ENCODE data around the gene SLC10A6.
"Not testable (repeated sequence)": the region's sequence is repeated elsewhere in the genome, so short reads cannot be mapped to it uniquely, and the experiment has no call there.

The SLC10A6 gene

GRCh38 chr4:86848732-86849619 is at the start of gene SLC10A6:
TSS of gene SLC10A6 (minus strand) at chr4:86849384. CDS start at chr4:86849115, 269 bp downstream.
- no peak for DNase-seq

GRCh38 chr4:86898562-86898961 is 49.4 kb upstream of the SLC10A6 start:
- no peak for DNase-seq

DNA sequence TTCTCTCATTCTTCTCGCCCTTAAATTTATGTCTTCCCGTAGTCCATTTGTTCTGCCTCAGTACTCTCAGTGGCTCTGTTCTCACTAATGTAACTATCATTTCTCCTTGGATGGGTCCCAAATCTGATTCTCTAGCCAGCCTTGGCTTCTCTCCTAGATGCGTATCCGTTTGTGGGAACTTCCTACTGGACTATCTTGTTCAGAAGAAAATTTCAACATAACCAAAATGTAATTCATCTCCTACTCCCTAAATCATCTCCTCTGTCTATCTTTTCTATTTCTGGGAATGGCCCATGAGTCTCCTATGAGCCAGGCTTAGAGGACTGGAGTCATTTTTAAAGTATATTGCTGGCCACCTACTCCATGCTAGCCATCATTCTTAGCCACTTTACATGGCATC is 47.4 kb upstream of the SLC10A6 start:
- no peak for DNase-seq

GRCh38 chr4:86895692-86896488 is 46.7 kb upstream of the SLC10A6 start:
- DNase-seq, result no peak

GRCh38 chr4:86894455-86894854 is 45.3 kb upstream of the SLC10A6 start:
- no peak for DNase-seq

DNA sequence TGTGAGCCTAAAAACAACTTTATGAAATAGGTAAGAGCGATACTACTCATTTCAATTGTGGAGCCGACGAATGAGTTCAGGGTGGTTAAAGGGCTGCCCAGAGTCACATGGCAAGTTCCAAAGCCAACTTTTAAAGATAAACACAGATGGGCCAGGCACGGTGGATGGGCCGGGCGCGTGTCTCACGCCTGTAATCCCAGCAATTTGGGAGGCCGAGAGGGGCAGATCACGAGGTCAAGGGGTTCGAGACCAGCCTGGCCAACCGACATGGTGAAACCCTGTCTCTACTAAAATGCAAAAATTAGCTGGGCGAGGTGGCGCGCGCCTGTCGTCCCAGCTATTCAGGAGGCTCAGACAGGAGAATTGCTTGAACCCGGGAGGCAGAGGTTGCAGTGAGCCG is 44.0 kb upstream of the SLC10A6 start:
- DNase-seq, result no peak

- DNase-seq, result no peak
Observed at GRCh38 chr4:86892636-86892960, 43.4 kb upstream of the SLC10A6 start.

DNA sequence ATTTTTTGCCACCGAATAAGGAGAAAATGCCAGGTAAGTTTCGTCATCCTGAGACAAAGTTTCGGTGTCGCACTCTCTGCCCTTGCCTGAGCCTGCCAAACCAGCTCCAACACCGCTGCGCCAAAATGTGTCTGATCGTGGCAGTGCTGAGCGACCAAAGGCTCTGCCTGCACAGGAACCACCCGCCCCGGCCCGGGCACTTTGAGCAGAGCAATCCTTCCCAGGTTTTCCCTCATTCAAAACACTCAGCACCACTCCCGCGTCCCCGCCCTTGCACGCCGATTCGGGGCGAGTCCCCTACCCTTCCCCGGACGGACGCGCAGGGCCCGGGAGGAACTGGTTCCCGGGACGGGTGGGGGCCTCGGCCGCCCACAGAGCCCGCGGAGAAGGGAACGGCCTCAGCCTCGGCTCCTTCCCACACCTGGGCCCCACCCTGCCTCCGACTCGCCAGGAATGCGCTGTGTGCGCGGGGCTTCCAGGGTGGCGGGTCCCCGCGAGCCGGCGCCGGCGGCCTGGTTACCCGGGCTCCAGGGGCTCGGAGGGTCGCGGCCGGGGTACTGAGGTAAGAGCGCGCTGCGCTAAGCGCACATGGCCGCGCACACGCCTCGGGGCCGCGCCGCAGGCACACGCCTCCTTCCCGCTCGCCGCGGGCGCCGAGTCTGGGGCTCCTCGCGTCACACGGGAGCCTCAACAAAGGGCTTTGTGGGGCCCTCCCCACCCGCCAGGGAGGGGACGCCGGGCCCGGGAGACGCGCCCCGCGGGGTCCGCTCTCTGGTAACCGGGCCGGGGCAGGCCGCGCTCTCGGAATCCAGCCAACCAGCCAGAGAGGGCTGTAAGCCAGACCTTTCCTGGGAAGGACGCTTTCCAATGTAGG is 42.8 kb upstream of the SLC10A6 start, which contains the start of gene C4orf36:
Gene C4orf36, minus strand, starts transcription at position 661 of the 874 bp plus-strand sequence. CDS start 902 bp downstream, outside the sequence.
- DNase-seq, result peak; percentile 67

DNA sequence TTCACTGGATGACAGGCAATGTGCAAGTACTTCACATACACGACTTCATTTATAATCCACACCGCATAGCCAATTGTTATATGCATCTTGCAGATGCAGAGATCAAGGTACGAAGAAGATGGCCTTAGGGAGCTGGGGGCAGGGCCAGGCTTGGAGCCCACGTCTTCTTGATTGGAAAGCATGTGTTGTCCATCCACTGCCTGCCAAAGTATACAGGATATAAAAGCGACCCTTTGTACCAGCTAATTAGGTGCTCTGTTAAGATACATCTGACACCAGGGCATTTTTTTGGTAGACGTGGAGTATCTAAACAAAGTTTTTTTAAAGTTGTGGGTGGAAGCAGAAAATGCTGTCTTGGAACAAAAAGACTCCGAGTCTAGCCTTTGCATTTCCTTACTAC is 41.6 kb upstream of the SLC10A6 start:
- no peak for DNase-seq

DNA sequence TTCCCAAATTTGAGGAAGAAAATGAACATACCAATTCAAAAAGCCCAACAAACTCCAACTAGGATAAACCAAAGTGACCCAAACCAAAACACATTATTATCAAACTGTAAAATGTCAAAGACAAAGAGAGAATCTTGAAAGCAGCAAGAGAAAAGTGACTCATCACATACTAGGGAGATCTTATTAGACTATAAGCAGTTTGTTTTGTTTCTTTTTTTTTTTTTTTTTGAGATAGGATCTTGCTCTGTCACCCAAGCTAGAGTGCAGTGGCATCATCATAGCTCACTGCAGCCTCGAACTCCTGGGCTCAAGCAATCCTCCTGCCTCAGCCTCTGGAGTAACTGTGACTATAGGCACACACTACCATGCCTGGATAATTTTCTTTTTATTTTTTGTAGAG is 30.5 kb upstream of the SLC10A6 start:
- no peak for DNase-seq

DNA sequence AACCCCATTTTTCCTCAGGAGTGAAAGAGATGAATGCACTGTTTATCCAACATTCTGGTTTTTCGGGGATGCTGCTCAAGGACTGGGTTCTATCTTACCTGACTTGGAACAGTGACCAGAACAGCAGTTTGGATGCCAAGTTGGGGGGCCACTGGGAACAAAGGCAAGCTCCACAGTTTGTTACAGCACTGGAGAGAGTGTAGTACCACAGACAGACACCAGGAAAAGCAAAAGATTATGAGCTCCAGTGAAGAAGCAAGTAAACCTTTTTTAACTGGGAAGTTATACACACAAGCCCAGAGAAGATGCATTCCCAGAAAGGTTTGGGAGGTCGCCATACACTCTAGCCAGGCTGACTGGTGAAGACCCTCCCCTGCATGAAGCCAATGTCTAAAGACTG is 29.5 kb upstream of the SLC10A6 start:
- no peak for DNase-seq

GRCh38 chr4:86876894-86877685 is 27.9 kb upstream of the SLC10A6 start:
- no peak for DNase-seq

- not testable (repeated sequence) for DNase-seq
Observed at GRCh38 chr4:86875436-86875835, 26.3 kb upstream of the SLC10A6 start.

DNA sequence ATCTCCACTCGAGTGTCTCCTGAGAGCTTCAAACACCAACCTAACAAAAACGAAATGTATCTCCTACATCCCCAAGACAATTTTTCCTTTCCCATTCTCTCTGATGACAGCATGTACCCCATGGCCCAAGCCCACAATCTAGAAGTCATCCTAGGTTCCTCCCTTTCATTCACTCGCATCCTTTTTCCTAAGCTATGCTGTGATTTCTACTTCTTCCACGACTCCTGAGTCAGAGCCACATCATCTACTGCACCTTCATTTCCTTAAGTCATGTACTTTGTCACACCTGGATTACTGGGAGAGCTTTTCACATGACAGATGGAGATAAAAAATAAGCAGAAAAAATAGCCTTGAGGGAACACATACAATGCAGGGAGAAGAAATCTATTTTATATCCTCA is 23.0 kb upstream of the SLC10A6 start:
- no peak for DNase-seq

GRCh38 chr4:86870442-86871069 is 21.4 kb upstream of the SLC10A6 start:
- DNase-seq, result no peak

GRCh38 chr4:86857341-86858052 is 8.3 kb upstream of the SLC10A6 start:
- DNase-seq, result no peak

DNA sequence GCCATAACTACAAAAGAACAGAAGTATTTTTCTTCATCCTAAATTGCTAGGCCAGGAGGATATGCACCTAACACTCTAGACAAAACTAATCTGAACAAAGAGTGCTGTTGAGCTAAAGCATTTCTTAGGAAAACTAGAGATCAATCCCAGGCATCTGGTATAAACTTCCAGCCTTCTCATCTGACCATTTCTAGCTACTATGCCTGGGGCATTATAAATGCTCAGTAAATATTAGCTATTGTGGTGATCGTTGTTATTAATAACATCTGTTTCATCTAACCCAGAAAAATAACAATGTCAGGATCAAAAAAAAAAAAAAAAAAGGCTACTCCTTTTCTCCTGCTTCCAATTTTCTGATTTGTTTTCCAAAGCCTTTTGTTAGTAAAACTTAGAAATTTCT is 7.7 kb upstream of the SLC10A6 start:
- DNase-seq, result no peak

- DNase-seq, result no peak
Observed at GRCh38 chr4:86855572-86855971, 6.4 kb upstream of the SLC10A6 start.

GRCh38 chr4:86853209-86853608 is 4.0 kb upstream of the SLC10A6 start:
- DNase-seq, result no peak

- no peak for DNase-seq
Observed at GRCh38 chr4:86848136-86848535, 1.0 kb downstream of the SLC10A6 start.

DNA sequence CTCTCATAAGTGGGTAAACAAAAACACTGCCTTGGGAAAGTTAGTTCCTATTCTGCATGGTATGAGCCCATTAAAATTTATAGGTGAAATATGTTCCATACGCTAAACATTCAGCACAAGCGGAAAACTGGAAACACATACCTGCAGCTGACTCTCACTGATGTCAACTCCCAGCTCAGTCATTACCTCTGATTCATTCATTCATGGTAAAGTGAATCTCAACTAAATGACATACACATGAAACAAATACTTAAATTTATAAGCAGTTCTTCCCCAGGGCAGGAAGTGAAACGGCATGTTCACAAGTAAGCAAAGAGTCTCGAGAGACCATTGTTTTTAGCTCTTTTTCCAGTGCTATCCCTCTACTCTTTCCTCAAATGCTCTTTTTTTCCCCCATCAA is 1.6 kb downstream of the SLC10A6 start:
- DNase-seq, result no peak
